Endothelial cell of umbilical vein (primary cell): ENCODE measurements around the gene MFSD2A. TPM values are rescaled to one million over a fixed set of nuclear protein-coding genes. Genes with fewer than 3 reads are reported as not detected.

Experiments used
- BruUV-seq: library from RNA; stranded (reverse); fragments of 400-500 nt; replicated peaks from 2 replicates; lab custom pipeline; 2021; lab: Mats Ljungman, UMichigan
- CTCF ChIA-PET: fragments of 300-600, 350-600 bp; sonication (Branson Sonifier 250); formaldehyde crosslinking; loops from one replicate; lab custom pipeline; 2021; ENCODE audit warnings: antibody characterized with exemption, inconsistent platforms; lab: Charles Lee
- POLR2A ChIA-PET: fragments of 300-600, 350-600 bp; sonication (Branson Sonifier 250); formaldehyde crosslinking; loops from one replicate; lab custom pipeline; 2021; ENCODE audit warnings: antibody characterized with exemption, inconsistent platforms; lab: Charles Lee
- DNase-seq: peaks from one replicate; pipeline ENCODE4 v3.0.0-alpha.2; 2011; ENCODE audit warnings: low read depth, low spot score
- FAIRE-seq: peaks from 2 replicates; lab custom pipeline; 2011; peaks lifted over from hg19 to GRCh38; lab: Jason Lieb, UNC
- H2AFZ ChIP-seq: 2 replicates; pipeline ENCODE4 v1.6.0; 2012; ENCODE audit warnings: low read depth, low read length, control low read depth, inconsistent platforms
- H3K27ac ChIP-seq: 2 replicates; pipeline ENCODE4 v1.5.1; 2011; ENCODE audit warnings: low read depth, mild to moderate bottlenecking, control low read depth, low read length, moderate library complexity; ENCODE audit not compliant: insufficient read depth
- H3K27me3 ChIP-seq, 2 experiments: 2 replicates each; pipeline versions ENCODE4 v1.6.0 to v1.6.1; 2011; ENCODE audit warnings: low read length in 2 of 2, mixed read lengths in 1 of 2; ENCODE audit not compliant: control insufficient read depth in 2 of 2, insufficient read depth in 2 of 2
- H3K36me3 ChIP-seq, 2 experiments: 2 replicates in 1 of 2; 3 replicates in 1 of 2; pipeline ENCODE4 v1.5.1; 2011; ENCODE audit warnings: low read length in 2 of 2, mild to moderate bottlenecking in 1 of 2, moderate library complexity in 1 of 2; ENCODE audit not compliant: control insufficient read depth in 2 of 2, insufficient read depth in 2 of 2; ENCODE audit errors: extremely low read depth in 1 of 2
- H3K4me1 ChIP-seq: 3 replicates; pipeline ENCODE4 v1.5.1; 2011; ENCODE audit warnings: mild to moderate bottlenecking, low read length; ENCODE audit not compliant: control insufficient read depth, insufficient read depth; ENCODE audit errors: extremely low read depth
- H3K4me2 ChIP-seq: 2 replicates; pipeline ENCODE4 v1.6.1; 2011; ENCODE audit warnings: low read length, control low read depth, mixed read lengths; ENCODE audit not compliant: insufficient read depth
- H3K4me3 ChIP-seq, 3 experiments: fragments of 200-600 bp in 1 of 3; sonication (generic), shearing (Covaris generic) in 1 of 3; replicated peaks in 1 of 3; 2 replicates each; pipeline ENCODE4 v1.5.1; 2011 to 2016; ENCODE audit warnings: control low read depth in 3 of 3, low read length in 3 of 3, mild to moderate bottlenecking in 2 of 3, inconsistent platforms in 1 of 3, low read depth in 1 of 3, moderate library complexity in 1 of 3; ENCODE audit not compliant: insufficient read depth in 1 of 3
- H3K79me2 ChIP-seq: 2 replicates; pipeline ENCODE4 v1.6.0; 2012; ENCODE audit warnings: low read length, inconsistent platforms; ENCODE audit not compliant: control insufficient read depth, insufficient read depth
- H3K9ac ChIP-seq: replicated peaks from 2 replicates; pipeline ENCODE3; 2011; ENCODE audit warnings: low read length, control low read depth; ENCODE audit not compliant: insufficient read depth; ENCODE audit errors: extremely low read depth
- H3K9me1 ChIP-seq: replicated peaks from 3 replicates; pipeline ENCODE4 v1.6.0; 2011; ENCODE audit warnings: mild to moderate bottlenecking, low read length; ENCODE audit not compliant: control insufficient read depth, insufficient read depth; ENCODE audit errors: extremely low read depth
- H3K9me3 ChIP-seq: replicated peaks from 2 replicates; pipeline ENCODE4 v1.5.1; 2012; ENCODE audit warnings: low read length, inconsistent platforms; ENCODE audit not compliant: control insufficient read depth, insufficient read depth
- H4K20me1 ChIP-seq: replicated peaks from 2 replicates; pipeline ENCODE3; 2011; ENCODE audit warnings: mild to moderate bottlenecking, low read length; ENCODE audit not compliant: control insufficient read depth, insufficient read depth; ENCODE audit errors: extremely low read depth
- EZH2 ChIP-seq: IDR thresholded peaks from 2 replicates; pipeline ENCODE4 v1.6.1; 2012; ENCODE audit warnings: borderline replicate concordance, low read depth, mild to moderate bottlenecking, moderate library complexity, low read length, inconsistent platforms; ENCODE audit not compliant: severe bottlenecking
- FOS ChIP-seq: IDR thresholded peaks from 2 replicates; pipeline ENCODE4 v1.6.1; 2011; ENCODE audit warnings: mild to moderate bottlenecking, low read length, moderate library complexity, borderline replicate concordance; ENCODE audit not compliant: insufficient read depth
- GATA2 ChIP-seq: IDR thresholded peaks from 2 replicates; pipeline ENCODE4 v1.7.0; 2011; ENCODE audit warnings: low read depth, mild to moderate bottlenecking, moderate library complexity, mixed read lengths, low read length; ENCODE audit not compliant: insufficient read length, insufficient read depth
- JUN ChIP-seq: IDR thresholded peaks from 2 replicates; pipeline ENCODE4 v1.6.1; 2011; ENCODE audit warnings: borderline replicate concordance, low read depth; ENCODE audit not compliant: insufficient read length, insufficient read depth
- MYC ChIP-seq: IDR thresholded peaks from one replicate; pipeline ENCODE4 v1.6.1; 2011; ENCODE audit warnings: mild to moderate bottlenecking, low read depth, low read length
- POLR2A ChIP-seq: IDR thresholded peaks from 2 replicates; pipeline ENCODE4 v1.6.1; 2012; ENCODE audit warnings: low read depth, mild to moderate bottlenecking, control low read depth, low read length
- POLR2AphosphoS5 ChIP-seq: IDR thresholded peaks from 2 replicates; pipeline ENCODE4 v1.6.1; 2012; ENCODE audit warnings: low read depth, mild to moderate bottlenecking, control low read depth, low read length, moderate library complexity; ENCODE audit not compliant: insufficient read depth
- dilution Hi-C: fragments of 300-500 bp; cut with MboI; formaldehyde crosslinking; loops from one replicate; pipeline ENCODE4 v1.15.0; 2019; ENCODE audit warnings: low sequenced_read_pairs; ENCODE audit not compliant: extremely low pct_ligation_motif_present
- intact Hi-C: fragments of 100-400 bp; cut with micrococcal nuclease; formaldehyde crosslinking; loops from one replicate; pipeline ENCODE4 v1.10.0; 2022
- polyA plus RNA-seq, 4 experiments: library from polyadenylated mRNA; depleted of rRNA in 3 of 4; stranded (reverse) in 3 of 4; unstranded in 1 of 4; fragments of >200 nt; gene quantifications; 2 replicates each; pipeline versions ENCODE4 v1.2.1 to v1.2.3, GENCODE V29; 2011 to 2012; ENCODE audit warnings: missing spikeins in 1 of 4
- total RNA-seq: library from RNA; stranded (reverse); gene quantifications from 2 replicates; pipeline ENCODE4 v1.2.3, GENCODE V29; 2021
- TF ChIP-seq, protein P1 (sequence below): IDR thresholded peaks from 2 replicates; pipeline ENCODE4 v1.6.1; 2011; ENCODE audit not compliant: insufficient read depth, insufficient read length
- TF ChIP-seq, protein P2 (sequence below), 2 donors: IDR thresholded peaks; 1 replicate in 1 of 2; 2 replicates in 1 of 2; pipeline ENCODE4 v1.5.1; 2011; ENCODE audit warnings: low read length in 2 of 2, mild to moderate bottlenecking in 2 of 2, moderate library complexity in 2 of 2, control low read depth in 1 of 2, inconsistent platforms in 1 of 2, low read depth in 1 of 2; ENCODE audit not compliant: insufficient read depth in 1 of 2; ENCODE audit errors: extremely low read depth in 1 of 2

The MFSD2A gene
- total and polyA plus RNA-seq, 2 donors (not counting 3 experiments of a cell fraction or from before 2014, with no cell fraction given) = 2.7 to 5.5 TPM

- DNase-seq (no peak), FAIRE-seq (no peak)
- Histone ChIP-seq H3K27ac (no peak overlapping the region), H3K9me3 (no peaks in the 10 kb centered on the region), H3K4me3 (no peak overlapping the region), H3K9me1 (no peaks in the 10 kb centered on the region), H3K79me2 (peaks cover under 1% of the 10 kb centered on the region), H3K4me2 (no peak overlapping the region), H2AFZ (no peak overlapping the region), H3K9ac (no peak overlapping the region), H4K20me1 (no peaks in the 10 kb centered on the region), H3K36me3 (no peaks in the 10 kb centered on the region), H3K27me3 (peaks cover 3% of the 10 kb centered on the region in 2 experiments), H3K4me1 (peaks cover 12% of the 10 kb centered on the region)
- dilution Hi-C loops (no loop called here), intact Hi-C loops (no loop called here)
- CTCF ChIA-PET = interaction anchor here (3.1 kb wide), 1 partner anchor 32 kb away, joined by 8 read pairs; no protein-coding TSS in a partner anchor
- TF ChIP-seq MYC (no peak), POLR2AphosphoS5 (no peak), FOS (no peak), GATA2 (no peak), EZH2 (no peak), POLR2A (no peak), JUN (no peak)
- TF ChIP-seq, protein P1, sequence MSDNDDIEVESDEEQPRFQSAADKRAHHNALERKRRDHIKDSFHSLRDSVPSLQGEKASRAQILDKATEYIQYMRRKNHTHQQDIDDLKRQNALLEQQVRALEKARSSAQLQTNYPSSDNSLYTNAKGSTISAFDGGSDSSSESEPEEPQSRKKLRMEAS = no peak
- TF ChIP-seq, protein P2, sequence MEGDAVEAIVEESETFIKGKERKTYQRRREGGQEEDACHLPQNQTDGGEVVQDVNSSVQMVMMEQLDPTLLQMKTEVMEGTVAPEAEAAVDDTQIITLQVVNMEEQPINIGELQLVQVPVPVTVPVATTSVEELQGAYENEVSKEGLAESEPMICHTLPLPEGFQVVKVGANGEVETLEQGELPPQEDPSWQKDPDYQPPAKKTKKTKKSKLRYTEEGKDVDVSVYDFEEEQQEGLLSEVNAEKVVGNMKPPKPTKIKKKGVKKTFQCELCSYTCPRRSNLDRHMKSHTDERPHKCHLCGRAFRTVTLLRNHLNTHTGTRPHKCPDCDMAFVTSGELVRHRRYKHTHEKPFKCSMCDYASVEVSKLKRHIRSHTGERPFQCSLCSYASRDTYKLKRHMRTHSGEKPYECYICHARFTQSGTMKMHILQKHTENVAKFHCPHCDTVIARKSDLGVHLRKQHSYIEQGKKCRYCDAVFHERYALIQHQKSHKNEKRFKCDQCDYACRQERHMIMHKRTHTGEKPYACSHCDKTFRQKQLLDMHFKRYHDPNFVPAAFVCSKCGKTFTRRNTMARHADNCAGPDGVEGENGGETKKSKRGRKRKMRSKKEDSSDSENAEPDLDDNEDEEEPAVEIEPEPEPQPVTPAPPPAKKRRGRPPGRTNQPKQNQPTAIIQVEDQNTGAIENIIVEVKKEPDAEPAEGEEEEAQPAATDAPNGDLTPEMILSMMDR (IDR thresholded peaks at IDR 0.05; ENCODE audit: extremely low read depth in 1 of 2, insufficient read depth in 1 of 2, low read depth in 1 of 2, low read length in 2 of 2) = no peak
- POLR2A ChIA-PET = no interaction called here
- BruUV-seq = no TSS peak
These were observed 3.0 kb upstream of the MFSD2A start for GRCh38 chr1:39951926-39952325.
